Measurements from ENCODE around the gene LRRC7.

DNA sequence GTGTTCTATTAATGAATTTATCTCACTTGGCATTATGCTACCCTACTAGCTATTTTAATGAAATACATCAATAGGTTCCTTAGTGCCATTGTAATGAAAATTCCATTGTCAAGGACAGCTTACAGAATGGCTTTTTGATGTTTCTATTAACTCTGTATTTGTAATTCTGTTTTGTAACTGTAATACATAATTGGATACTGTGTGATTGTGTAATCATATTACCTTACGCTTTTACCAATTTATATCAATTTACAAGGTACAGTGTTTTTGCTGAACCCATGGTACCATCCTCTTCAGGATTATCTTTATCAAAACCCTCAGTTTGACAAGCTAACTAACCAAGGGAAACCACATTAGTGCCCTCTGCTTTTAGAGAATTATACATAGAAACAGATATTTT is 277.9 kb downstream of the LRRC7 start:
- TF ChIP-seq, protein P1, sequence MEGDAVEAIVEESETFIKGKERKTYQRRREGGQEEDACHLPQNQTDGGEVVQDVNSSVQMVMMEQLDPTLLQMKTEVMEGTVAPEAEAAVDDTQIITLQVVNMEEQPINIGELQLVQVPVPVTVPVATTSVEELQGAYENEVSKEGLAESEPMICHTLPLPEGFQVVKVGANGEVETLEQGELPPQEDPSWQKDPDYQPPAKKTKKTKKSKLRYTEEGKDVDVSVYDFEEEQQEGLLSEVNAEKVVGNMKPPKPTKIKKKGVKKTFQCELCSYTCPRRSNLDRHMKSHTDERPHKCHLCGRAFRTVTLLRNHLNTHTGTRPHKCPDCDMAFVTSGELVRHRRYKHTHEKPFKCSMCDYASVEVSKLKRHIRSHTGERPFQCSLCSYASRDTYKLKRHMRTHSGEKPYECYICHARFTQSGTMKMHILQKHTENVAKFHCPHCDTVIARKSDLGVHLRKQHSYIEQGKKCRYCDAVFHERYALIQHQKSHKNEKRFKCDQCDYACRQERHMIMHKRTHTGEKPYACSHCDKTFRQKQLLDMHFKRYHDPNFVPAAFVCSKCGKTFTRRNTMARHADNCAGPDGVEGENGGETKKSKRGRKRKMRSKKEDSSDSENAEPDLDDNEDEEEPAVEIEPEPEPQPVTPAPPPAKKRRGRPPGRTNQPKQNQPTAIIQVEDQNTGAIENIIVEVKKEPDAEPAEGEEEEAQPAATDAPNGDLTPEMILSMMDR (IDR thresholded peaks at IDR 0.05), result no peak
- no peak for TF ChIP-seq EP300 (IDR thresholded peaks at IDR 0.05)

All from ovary (tissue), 3 donors.